ENCODE measurements around the gene MVB12B.

DNA sequence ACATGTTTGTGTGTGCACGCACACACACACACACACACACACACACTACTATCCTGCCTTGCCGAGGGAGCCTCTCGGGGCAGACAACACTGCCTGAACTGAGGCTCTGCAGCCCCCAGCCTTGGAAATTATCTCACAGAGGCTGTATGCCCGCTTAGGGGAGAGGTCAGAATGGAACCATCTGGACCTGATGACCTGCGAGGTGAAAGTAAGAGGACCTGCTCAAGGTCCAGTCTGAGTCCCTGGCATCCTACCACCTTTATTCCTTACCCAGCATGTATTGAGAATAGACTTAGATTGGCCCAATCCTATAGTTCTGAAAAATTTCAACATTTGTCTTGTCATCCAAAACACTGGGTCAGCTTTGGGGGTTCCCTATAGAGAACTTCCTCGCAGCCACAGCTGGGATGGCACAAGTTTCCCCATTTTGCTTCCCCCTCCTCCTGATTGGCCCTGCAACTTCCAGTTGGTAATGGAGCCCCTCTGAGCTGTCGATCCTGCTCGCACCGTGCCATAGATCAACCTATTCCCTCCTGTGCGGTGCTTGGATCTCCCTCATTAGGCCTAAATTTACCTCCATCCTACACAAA is 10.2 kb downstream of the MVB12B start:
- no peak for TF ChIP-seq POLR2A (IDR thresholded peaks at IDR 0.05)
- TF ChIP-seq, protein P1, sequence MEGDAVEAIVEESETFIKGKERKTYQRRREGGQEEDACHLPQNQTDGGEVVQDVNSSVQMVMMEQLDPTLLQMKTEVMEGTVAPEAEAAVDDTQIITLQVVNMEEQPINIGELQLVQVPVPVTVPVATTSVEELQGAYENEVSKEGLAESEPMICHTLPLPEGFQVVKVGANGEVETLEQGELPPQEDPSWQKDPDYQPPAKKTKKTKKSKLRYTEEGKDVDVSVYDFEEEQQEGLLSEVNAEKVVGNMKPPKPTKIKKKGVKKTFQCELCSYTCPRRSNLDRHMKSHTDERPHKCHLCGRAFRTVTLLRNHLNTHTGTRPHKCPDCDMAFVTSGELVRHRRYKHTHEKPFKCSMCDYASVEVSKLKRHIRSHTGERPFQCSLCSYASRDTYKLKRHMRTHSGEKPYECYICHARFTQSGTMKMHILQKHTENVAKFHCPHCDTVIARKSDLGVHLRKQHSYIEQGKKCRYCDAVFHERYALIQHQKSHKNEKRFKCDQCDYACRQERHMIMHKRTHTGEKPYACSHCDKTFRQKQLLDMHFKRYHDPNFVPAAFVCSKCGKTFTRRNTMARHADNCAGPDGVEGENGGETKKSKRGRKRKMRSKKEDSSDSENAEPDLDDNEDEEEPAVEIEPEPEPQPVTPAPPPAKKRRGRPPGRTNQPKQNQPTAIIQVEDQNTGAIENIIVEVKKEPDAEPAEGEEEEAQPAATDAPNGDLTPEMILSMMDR (IDR thresholded peaks at IDR 0.05) = no peak
